T-helper 1 cell treated with Interleukin-12 subunit alpha and Interleukin-12 subunit beta and Interleukin-4 antibody, amounts not matched to agents 30 μg/mL and 1 μg/mL, for 36 hours (primary cell): ENCODE data around the gene WDR54.
A peak's percentile ranks its signal among the peaks of the same experiment; 100 is the strongest.
"Not testable (repeated sequence)": the region's sequence is repeated elsewhere in the genome, so short reads cannot be mapped to it uniquely, and the experiment has no call there.

Source experiments
- H3K27ac Mint-ChIP-seq: one replicate; pipeline ENCODE4 v1.8.0; 2021; ENCODE audit warnings: mild to moderate bottlenecking, mixed read lengths
- H3K27me3 Mint-ChIP-seq: one replicate; pipeline ENCODE4 v1.8.0; 2021; ENCODE audit warnings: low read depth, mixed read lengths
- H3K36me3 Mint-ChIP-seq: one replicate; pipeline ENCODE4 v1.8.0; 2021; ENCODE audit warnings: low read depth, mixed read lengths
- H3K4me1 Mint-ChIP-seq: one replicate; pipeline ENCODE4 v1.8.0; 2021; ENCODE audit warnings: low read depth, mixed read lengths
- H3K4me3 Mint-ChIP-seq: one replicate; pipeline ENCODE4 v1.8.0; 2021; ENCODE audit warnings: mild to moderate bottlenecking, moderate library complexity, mixed read lengths
- H3K9me3 Mint-ChIP-seq: one replicate; pipeline ENCODE4 v1.8.0; 2021; ENCODE audit warnings: mixed read lengths

The WDR54 gene

DNA sequence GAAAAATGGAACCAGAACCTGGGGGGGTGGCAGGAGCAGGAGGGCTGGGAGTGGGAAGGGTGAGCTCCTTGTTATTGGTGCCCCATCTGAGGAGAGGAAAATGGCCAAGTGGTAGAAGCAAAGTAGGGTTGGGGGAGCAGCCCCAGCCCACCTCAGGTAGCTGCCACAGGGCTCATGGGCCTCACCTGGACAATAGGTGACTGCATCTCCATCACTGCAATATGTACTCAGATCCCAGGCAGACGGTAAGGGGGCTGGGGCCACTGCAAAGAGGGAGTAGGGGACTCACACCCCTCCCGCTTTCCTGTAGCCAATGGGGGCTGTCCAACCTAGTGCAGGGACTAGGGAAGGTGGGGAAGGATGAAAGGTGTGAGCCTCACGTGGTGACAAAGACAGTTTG, 4.3 kb upstream of the WDR54 start:
- H3K9me3 Mint-ChIP-seq = no peaks in the 10 kb centered on the region
- H3K4me1 Mint-ChIP-seq = peaks cover 24% of the 10 kb centered on the region
- peaks cover 4% of the 10 kb centered on the region for H3K27me3 Mint-ChIP-seq
- H3K36me3 Mint-ChIP-seq = no peaks in the 10 kb centered on the region
- H3K4me3 Mint-ChIP-seq = no peak overlapping the region
- no peak overlapping the region for H3K27ac Mint-ChIP-seq

DNA sequence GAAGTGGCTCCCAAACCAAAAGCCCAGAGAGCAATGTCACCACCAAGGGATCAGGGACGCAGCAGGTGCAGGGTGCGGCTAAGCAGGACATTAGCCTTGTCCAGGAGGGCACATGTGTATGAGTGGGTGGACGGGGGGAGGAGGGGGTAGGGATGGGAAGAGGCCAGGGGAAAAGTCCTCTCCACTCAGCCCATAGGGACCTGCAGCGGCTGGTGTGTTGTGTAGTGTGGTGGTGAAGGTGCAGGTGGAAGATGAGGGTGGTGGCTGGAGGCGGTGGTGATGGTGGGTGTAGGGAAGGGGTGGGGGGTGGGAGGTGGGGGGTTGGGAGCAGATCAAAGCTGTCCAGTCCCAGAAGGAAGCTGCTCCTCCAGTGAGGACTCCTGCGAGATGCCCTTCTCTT, 3.8 kb upstream of the WDR54 start:
- H3K4me3 Mint-ChIP-seq = no peak overlapping the region
- no peak overlapping the region for H3K27ac Mint-ChIP-seq
- H3K36me3 Mint-ChIP-seq = no peaks in the 10 kb centered on the region
- H3K9me3 Mint-ChIP-seq = no peaks in the 10 kb centered on the region
- peaks cover 4% of the 10 kb centered on the region for H3K27me3 Mint-ChIP-seq
- peaks cover 26% of the 10 kb centered on the region for H3K4me1 Mint-ChIP-seq

DNA sequence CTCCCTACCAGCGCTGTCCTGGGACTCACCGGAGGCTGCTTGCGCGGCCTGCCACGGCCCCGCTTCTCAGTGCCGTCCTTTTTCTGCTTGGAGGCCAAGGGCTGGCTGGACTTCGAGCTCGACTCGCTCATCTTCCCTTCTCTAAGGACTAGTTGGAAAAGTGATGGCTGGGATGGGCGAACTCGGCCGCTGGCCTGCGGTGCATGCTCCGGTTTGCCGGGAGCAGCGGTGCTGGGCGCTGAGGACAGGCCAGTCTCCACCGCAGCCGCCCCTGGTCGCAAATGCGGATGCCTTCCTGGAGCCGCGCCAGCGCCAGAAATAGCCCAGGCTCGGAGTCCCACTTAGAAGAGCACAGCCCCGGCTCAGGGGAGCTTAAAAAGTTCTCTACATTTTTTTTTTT, 3.2 kb upstream of the WDR54 start:
- Mint-ChIP-seq H3K36me3 (no peaks in the 10 kb centered on the region), H3K4me1 (peaks cover 30% of the 10 kb centered on the region), H3K27me3 (peaks cover 4% of the 10 kb centered on the region), H3K4me3 (no peak overlapping the region), H3K27ac (no peak overlapping the region), H3K9me3 (no peaks in the 10 kb centered on the region)

DNA sequence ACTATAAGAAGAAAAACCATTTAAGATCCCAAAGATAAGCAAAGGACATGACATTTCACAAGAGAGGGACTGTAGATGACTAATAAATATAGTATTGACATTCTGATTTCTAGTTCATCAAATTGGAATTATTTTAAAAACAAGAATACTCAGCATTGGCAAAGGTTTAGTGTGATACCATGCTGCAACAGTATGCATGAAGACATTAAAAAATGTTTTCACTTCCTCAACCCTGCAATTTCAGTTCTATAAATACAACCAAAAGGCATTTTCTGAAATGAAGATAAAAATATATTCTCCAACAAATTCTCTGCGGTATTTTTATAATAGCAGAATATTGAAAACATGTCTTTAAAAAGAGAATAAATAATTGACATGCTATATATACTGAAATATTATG, 2.2 kb upstream of the WDR54 start:
- H3K9me3 Mint-ChIP-seq = no peaks in the 10 kb centered on the region
- peaks cover 30% of the 10 kb centered on the region for H3K4me1 Mint-ChIP-seq
- H3K36me3 Mint-ChIP-seq = no peaks in the 10 kb centered on the region
- H3K27me3 Mint-ChIP-seq = peaks cover 4% of the 10 kb centered on the region
- H3K27ac Mint-ChIP-seq = no peak overlapping the region
- no peak overlapping the region for H3K4me3 Mint-ChIP-seq

DNA sequence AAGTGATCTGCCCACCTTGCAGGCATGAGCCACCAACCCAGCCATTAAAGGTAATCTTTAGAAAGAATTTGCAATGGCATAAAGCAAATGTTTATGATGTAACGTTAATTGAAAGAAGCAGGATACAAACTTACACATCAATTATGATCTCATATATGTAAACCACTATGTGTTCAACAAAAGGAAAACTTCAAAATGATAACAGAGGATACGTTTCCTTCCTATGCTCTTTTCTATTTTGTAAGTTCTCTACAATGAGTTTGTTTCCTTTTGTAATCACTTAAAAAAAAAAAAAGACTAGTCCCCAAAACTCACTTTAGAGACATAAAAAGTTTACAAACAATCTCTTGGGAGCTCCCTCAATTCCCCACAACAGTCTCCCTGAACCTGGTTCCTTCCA, 1.5 kb upstream of the WDR54 start:
- no peaks in the 10 kb centered on the region for H3K36me3 Mint-ChIP-seq
- peaks cover 4% of the 10 kb centered on the region for H3K27me3 Mint-ChIP-seq
- H3K27ac Mint-ChIP-seq = peak overlapping the region; percentile 28
- peak overlapping the region; percentile 8 for H3K4me3 Mint-ChIP-seq
- peaks cover 30% of the 10 kb centered on the region for H3K4me1 Mint-ChIP-seq
- no peaks in the 10 kb centered on the region for H3K9me3 Mint-ChIP-seq

DNA sequence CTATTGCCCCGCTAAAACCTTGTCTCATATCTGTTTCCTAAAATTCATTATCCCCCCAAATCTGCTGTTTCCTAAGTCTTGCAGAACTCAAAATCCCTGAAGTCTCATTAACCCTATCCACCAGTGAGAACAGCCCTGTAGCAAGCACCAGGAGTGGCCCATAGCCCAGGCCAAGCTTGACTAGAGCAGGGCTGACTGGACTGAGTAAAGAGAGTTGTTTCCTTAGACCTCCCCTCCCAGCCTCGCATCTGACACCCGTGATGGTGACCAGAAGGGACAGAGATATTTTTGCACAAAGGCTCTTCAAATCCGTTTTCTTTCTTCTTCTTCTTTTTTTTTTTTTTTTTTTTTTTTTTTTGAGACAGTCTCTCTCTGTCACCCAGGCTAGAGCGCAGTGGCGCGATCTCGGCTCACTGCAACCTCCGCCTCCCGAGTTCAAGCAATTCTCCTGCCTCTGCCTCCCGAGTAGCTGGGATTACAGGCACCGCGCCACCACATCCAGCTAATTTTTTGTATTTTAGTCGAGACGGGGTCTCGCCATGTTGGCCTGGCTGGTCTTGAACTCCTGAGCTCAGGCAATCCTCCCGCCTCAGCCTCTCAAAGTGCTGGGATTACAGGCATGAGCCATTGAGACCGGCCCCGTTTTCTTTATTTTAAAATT, 957 bp upstream of the WDR54 start:
- not testable (repeated sequence) for H3K9me3 Mint-ChIP-seq, H3K36me3 Mint-ChIP-seq, H3K27me3 Mint-ChIP-seq
- Mint-ChIP-seq H3K4me3 (peak overlapping the region; percentile 8), H3K4me1 (peaks cover 32% of the 10 kb centered on the region), H3K27ac (peak overlapping the region; percentile 88)

DNA sequence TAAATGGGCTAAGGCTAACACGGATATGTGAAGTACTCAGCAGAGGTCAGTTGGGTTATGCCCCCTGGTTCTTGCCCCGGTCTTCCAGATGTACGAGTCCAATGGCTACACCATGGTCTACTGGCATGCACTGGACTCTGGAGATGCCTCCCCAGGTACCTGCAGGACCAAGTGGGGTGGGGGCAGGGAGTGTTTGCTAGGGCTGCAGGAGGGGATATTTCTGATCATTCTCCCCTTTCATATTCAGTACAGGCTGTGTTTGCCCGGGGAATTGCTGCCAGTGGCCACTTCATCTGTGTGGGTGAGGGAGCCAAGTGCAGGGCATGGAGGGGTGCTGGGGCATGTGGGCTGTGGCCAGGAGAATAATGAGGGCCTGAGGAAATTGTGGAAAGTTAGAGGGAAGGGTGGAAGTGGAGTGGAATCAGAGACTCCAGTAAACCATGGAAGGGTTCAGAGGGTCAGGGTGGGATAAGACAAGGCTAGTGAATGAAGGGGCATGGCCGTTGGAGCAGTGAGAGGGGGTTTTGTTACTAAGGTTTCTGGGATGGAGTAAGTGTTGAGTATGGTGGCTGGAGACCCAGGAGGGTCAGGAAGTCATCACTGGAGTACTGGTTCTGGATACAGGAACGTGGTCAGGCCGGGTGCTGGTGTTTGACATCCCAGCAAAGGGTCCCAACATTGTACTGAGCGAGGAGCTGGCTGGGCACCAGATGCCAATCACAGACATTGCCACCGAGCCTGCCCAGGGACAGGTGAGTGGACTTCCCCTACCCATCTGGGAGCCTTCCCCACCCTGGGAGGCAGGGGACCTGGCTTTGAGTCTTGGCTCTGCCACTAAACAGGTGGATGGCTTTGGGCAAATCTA, 1.9 kb downstream of the WDR54 start:
- Mint-ChIP-seq H3K36me3 (peaks cover 12% of the 10 kb centered on the region), H3K9me3 (no peaks in the 10 kb centered on the region), H3K4me3 (peak overlapping the region; percentile 99), H3K4me1 (peaks cover 31% of the 10 kb centered on the region), H3K27ac (peak overlapping the region; percentile 99), H3K27me3 (peaks cover 4% of the 10 kb centered on the region)

DNA sequence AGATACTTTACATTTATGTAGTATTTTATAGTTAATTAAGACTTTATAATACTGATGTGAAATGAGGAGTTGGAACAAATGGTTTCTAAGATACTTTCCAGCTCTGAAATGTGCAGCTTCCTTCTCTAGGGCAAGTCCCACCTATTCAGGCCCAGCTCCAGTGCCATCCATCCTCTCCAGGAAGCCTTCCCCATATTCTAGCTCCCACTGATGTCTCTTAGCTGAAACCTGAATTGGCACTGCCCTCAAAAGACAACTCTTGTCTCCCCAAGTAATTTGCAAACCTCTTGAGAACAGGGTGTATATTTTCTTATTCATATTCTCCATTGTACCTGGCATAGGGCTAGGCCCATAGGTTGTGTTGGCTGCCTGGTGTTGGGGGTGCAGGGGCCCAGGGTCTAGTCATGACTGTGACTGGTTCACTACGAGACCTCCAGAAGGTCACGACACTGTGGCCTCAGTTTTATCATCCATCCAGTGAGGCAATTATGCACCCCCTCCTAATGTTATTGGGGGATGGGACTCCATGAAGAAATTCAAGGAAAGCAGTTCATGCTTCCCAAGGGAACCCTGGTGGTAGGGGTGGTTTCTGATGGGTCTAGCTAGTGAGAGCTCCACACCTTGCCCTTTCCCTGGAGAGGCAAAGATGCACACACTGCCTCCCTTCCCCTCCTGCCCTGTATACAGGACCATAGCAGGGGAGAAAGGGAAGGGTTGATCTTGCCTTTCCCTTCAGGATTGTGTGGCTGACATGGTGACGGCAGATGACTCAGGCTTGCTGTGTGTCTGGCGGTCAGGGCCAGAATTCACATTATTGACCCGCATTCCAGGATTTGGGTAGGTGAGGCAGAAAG, 2.8 kb downstream of the WDR54 start:
- Mint-ChIP-seq H3K9me3 (no peaks in the 10 kb centered on the region), H3K27me3 (peaks cover 4% of the 10 kb centered on the region), H3K36me3 (peaks cover 12% of the 10 kb centered on the region), H3K4me1 (peaks cover 31% of the 10 kb centered on the region), H3K27ac (peak overlapping the region; percentile 56), H3K4me3 (no peak overlapping the region)

DNA sequence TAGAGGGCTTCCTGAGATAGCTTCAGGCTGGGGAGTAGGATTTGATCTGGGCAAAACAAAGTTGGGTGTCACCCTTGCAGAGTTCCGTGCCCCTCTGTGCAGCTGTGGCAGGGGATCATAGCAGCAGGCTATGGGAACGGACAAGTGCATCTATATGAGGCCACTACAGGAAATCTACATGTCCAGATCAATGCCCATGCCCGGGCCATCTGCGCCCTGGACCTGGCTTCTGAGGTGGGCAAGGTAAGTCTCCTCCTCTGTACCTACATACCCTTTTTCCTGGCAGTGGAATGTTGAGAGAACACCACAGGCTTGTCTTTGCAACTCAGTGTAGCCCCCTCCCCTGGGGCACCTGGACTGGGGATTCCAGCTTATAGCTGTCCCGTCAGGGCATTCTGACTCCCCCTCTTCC, 3.5 kb downstream of the WDR54 start:
- Mint-ChIP-seq H3K9me3 (no peaks in the 10 kb centered on the region), H3K4me3 (no peak overlapping the region), H3K27me3 (peaks cover 4% of the 10 kb centered on the region), H3K36me3 (peaks cover 12% of the 10 kb centered on the region), H3K27ac (no peak overlapping the region), H3K4me1 (peaks cover 30% of the 10 kb centered on the region)

DNA sequence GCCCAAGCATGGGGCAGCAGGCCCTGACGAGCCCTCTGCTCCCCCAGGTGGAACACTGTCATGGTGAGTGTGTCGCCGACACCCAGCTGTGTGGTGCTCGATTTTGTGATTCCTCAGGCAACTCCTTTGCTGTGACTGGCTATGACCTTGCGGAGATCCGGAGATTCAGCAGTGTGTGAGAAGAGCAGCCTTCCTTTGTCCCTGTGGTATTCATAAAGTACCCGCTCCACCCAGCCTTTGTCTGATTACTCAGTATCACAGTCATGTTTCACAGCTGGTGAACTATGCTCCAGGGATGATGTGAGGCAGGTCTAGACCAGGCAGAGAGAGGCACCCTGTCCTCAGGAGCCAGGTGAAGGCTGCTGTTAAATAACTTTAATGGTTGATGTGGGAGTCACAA, 4.0 kb downstream of the WDR54 start:
- peaks cover 25% of the 10 kb centered on the region for H3K4me1 Mint-ChIP-seq
- H3K9me3 Mint-ChIP-seq = no peaks in the 10 kb centered on the region
- H3K27me3 Mint-ChIP-seq = no peaks in the 10 kb centered on the region
- no peak overlapping the region for H3K27ac Mint-ChIP-seq
- peaks cover 12% of the 10 kb centered on the region for H3K36me3 Mint-ChIP-seq
- no peak overlapping the region for H3K4me3 Mint-ChIP-seq

DNA sequence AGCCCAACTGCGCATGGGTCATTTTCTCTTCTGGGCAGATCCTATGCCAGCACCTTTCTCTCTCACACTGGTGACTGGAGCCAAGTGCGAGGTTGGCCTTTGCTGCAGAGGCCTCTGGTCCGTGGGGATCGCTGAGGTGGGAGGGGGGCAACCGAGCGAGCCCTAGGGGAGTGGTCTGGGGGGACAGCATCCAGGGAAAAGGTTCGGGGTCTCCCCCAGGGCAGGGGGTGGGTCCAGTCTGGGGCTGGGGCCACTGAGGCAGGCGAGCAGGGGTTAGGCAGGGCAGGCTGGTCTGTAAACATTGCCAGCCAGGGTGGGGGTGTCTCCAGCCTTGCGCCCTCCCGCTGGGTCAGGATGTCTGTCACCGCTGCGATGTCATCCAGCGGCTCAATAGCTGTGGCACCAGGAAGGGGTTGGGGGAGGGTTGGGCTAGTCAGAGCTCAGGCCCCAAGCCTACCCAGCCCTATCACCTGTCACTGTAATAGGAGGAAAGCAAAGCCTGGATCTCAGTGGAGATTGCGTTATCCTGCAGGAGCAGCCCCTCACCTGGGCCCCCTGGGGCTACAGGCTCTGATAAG, 4.7 kb downstream of the WDR54 start:
- Mint-ChIP-seq H3K27me3 (no peaks in the 10 kb centered on the region), H3K36me3 (peaks cover 12% of the 10 kb centered on the region), H3K4me3 (no peak overlapping the region), H3K9me3 (no peaks in the 10 kb centered on the region), H3K4me1 (peaks cover 21% of the 10 kb centered on the region), H3K27ac (no peak overlapping the region)

DNA sequence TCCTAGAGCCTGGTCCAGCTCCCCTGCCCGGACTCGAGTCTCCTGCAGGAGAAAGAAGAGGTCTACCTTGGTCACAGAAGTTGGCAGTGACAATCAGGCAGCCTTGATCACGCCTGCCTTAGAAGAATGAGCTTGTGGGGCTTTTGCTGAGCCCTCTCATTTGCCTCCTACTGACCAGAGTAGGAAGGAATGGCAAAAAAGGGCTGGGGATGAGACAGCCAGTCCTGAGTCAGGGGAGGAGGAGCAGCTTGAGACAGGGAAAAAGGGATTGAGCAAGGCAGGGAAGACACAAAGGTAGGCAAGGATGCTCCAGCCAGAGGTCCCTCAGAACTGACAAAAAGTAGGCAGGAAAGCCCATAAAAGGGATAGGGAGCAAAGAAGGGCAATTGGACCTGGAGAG, 6.0 kb downstream of the WDR54 start:
- Mint-ChIP-seq H3K36me3 (peaks cover 12% of the 10 kb centered on the region), H3K9me3 (no peaks in the 10 kb centered on the region), H3K4me1 (peaks cover 20% of the 10 kb centered on the region), H3K4me3 (no peak overlapping the region), H3K27ac (no peak overlapping the region), H3K27me3 (no peaks in the 10 kb centered on the region)

DNA sequence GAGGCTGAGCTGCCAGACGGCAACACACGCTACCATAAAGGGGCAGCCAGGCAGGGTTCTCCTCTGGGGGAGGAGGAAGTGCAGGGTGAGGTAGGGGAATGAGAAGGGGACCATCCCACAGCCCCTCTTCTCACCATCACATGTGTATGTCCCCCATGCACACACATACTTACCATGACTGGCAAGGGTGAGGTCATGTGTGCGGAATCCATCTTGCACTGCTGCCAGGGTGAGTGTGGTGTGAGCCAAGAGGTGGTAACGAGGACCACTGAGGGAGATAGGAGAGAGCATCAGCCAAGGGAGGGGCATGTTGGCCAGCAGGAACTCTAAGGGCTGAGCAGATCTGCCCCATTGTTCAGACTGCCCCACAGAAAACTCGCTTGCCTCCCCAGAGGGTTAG, 7.1 kb downstream of the WDR54 start:
- Mint-ChIP-seq H3K27ac (no peak overlapping the region), H3K4me1 (peaks cover 10% of the 10 kb centered on the region), H3K27me3 (no peaks in the 10 kb centered on the region), H3K9me3 (no peaks in the 10 kb centered on the region), H3K36me3 (peaks cover 12% of the 10 kb centered on the region), H3K4me3 (no peak overlapping the region)
